Measurements from ENCODE around the gene TBC1D22B.
A peak's percentile ranks its signal among the peaks of the same experiment; 100 is the strongest.
"Not testable (repeated sequence)": the region's sequence is repeated elsewhere in the genome, so short reads cannot be mapped to it uniquely, and the experiment has no call there.

The TBC1D22B gene

DNA sequence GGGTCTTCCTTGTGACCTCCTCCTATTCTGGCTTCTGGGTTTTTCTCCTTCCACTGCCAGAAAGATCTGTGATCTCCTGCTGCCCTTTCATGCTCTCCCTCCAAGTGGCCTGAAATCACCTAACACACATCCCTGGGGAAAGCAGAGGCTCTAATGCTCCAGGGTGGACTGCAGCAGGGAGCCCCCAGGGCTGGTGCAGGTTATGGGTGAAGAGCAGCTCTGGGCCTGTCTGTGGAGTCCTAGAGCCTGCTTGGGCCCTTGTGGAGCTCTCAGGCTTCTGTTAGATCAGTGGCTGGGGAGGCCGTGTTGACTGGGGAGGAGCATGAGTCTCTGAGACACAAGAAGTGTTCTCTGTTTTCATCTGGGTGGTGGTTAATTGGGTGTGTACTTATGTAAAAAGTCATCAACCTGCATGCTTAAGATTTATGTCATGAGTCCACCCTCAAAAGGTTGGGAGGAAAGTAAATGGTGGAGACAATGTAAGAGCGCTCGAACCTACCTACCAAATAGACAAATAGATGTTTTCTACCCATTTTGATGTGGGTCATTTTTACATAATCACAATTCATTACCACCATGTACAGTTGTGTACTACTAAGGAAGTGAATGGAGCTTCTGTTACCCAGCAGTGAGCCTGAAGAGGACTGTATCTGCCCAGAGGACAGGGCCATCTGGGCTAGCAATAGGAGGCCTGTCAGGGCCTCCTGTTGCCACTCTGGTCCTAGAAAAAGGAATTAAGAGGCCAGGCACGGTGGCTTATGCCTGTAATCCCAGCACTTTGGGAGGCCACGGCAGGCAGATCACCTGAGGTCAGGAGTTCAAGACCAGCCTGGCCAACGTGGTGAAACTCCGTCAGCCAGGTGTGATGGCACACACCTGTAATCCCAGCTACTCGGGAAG lies 64.2 kb downstream of the TBC1D22B start:
- Histone ChIP-seq H3K36me3 (peaks cover 9% of the 10 kb centered on the region), H3K27me3 (no peaks in the 10 kb centered on the region), H3K4me1 (peaks cover 44% of the 10 kb centered on the region), H3K4me3 (ENCODE audit: low read depth, low read length) (no peak overlapping the region), H3K9me3 (no peaks in the 10 kb centered on the region)
- TF ChIP-seq CTCF (IDR thresholded peaks at IDR 0.05; ENCODE audit: low read depth, low read length), result no peak
- DNase-seq, result no peak

GRCh38 chr6:37323580-37323979 lies 66.0 kb downstream of the TBC1D22B start:
- no peaks in the 10 kb centered on the region for H3K27me3 ChIP-seq
- TF ChIP-seq CTCF (IDR thresholded peaks at IDR 0.05; ENCODE audit: low read depth, low read length), result no peak
- peak; percentile 67 for DNase-seq
- no peaks in the 10 kb centered on the region for H3K36me3 ChIP-seq
- H3K4me3 ChIP-seq (ENCODE audit: low read depth, low read length), result no peak overlapping the region
- no peaks in the 10 kb centered on the region for H3K9me3 ChIP-seq
- H3K4me1 ChIP-seq, result peaks cover 42% of the 10 kb centered on the region

- H3K9me3 ChIP-seq, result no peaks in the 10 kb centered on the region
- DNase-seq, result no peak
- H3K27me3 ChIP-seq, result no peaks in the 10 kb centered on the region
- TF ChIP-seq CTCF (IDR thresholded peaks at IDR 0.05; ENCODE audit: low read depth, low read length), result no peak
- no peaks in the 10 kb centered on the region for H3K36me3 ChIP-seq
- H3K4me3 ChIP-seq (ENCODE audit: low read depth, low read length), result no peak overlapping the region
- peaks cover 36% of the 10 kb centered on the region for H3K4me1 ChIP-seq
These were observed 66.8 kb downstream of the TBC1D22B start for GRCh38 chr6:37324131-37325033.

DNA sequence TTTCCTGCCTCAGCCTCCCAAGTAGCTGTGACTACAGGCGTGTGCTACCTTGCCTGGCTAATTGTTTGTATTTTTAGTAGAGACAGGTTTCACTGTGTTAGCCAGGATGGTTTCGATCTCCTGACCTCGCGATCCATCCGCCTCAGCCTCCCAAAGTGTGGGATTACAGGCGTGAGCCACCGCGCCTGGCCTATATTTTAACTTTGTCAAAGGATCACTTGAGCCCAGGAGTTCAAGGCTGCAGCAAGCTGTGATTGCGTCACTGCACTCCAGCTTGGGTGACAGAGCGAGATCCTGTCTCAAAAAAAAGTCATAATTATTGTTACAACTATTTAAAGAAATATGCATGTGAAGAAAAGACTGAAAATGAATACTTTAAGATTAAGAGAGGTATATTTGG lies 72.8 kb downstream of the TBC1D22B start:
- not testable (repeated sequence) for H3K36me3 ChIP-seq, H3K4me1 ChIP-seq, H3K27me3 ChIP-seq

GRCh38 chr6:37331047-37331446 lies 73.5 kb downstream of the TBC1D22B start:
- no peaks in the 10 kb centered on the region for H3K27me3 ChIP-seq
- no peaks in the 10 kb centered on the region for H3K36me3 ChIP-seq
- no peaks in the 10 kb centered on the region for H3K4me1 ChIP-seq
- DNase-seq, result no peak
- H3K4me3 ChIP-seq (ENCODE audit: low read depth, low read length), result no peak overlapping the region
- H3K9me3 ChIP-seq, result no peaks in the 10 kb centered on the region
- no peak for TF ChIP-seq CTCF (IDR thresholded peaks at IDR 0.05; ENCODE audit: low read depth, low read length)

More for the DNA sequence above, 72.8 kb downstream of the TBC1D22B start:
- not testable (repeated sequence) for DNase-seq; H3K9me3 ChIP-seq; H3K4me3 ChIP-seq (ENCODE audit: low read depth, low read length)

DNA sequence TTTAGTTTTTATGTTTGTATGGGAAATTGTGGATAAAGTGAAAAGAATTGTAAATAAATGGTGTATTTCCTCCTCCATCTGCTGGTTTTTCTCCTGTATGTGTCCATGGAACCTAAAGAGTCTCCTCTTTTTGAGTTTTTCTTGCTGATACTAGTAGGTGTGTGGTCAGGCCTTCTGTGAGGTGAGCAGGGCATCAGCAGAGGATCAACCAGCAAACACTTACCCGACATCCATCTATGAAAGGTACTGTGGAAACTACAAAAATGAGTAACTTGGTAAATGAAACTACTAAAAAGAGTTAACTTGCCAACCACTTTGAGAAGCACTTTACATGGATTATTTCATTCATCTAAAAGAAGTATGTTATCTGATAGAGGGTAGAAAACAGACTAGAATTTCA lies 75.3 kb downstream of the TBC1D22B start:
- Histone ChIP-seq H3K36me3 (no peaks in the 10 kb centered on the region), H3K9me3 (no peaks in the 10 kb centered on the region), H3K27me3 (no peaks in the 10 kb centered on the region), H3K4me1 (no peaks in the 10 kb centered on the region), H3K4me3 (ENCODE audit: low read depth, low read length) (no peak overlapping the region)
- no peak for DNase-seq
- TF ChIP-seq CTCF (IDR thresholded peaks at IDR 0.05; ENCODE audit: low read depth, low read length), result no peak

Data from BE2C (cell line).